Measurements from ENCODE around the gene ZEB2.

DNA sequence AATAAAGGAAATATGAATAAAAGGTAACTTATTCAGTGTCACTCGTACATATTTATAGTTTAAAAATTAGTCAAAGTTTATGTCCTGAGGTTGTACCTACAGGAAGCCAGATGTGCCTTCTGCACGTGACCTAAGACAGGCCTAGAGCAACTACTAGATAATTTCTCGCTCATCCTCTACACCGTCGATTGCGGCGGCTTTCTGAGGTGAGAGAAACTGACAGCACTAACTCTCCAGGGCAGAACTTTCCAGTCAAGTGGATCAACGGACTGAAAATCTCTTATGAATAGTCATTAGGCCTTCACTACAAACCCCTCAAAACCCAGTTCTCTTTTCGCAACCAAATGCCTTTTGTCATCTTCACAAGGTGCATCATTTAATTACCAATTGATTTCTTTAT, 54.2 kb downstream of the ZEB2 start:
- TF ChIP-seq, protein P1, sequence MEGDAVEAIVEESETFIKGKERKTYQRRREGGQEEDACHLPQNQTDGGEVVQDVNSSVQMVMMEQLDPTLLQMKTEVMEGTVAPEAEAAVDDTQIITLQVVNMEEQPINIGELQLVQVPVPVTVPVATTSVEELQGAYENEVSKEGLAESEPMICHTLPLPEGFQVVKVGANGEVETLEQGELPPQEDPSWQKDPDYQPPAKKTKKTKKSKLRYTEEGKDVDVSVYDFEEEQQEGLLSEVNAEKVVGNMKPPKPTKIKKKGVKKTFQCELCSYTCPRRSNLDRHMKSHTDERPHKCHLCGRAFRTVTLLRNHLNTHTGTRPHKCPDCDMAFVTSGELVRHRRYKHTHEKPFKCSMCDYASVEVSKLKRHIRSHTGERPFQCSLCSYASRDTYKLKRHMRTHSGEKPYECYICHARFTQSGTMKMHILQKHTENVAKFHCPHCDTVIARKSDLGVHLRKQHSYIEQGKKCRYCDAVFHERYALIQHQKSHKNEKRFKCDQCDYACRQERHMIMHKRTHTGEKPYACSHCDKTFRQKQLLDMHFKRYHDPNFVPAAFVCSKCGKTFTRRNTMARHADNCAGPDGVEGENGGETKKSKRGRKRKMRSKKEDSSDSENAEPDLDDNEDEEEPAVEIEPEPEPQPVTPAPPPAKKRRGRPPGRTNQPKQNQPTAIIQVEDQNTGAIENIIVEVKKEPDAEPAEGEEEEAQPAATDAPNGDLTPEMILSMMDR (IDR thresholded peaks at IDR 0.05; ENCODE audit: insufficient read depth, low read length, poor library complexity, severe bottlenecking), result no peak
- no peak for TF ChIP-seq EZH2phosphoT487 (conservative IDR thresholded peaks at IDR 0.05; ENCODE audit: low read length)

Measured in SU-DHL-6 (cell line).